K562 (cell line): ENCODE results near the gene RSPH9. TPM values are rescaled to one million over a fixed set of nuclear protein-coding genes. Genes with fewer than 3 reads are reported as not detected.
A peak's percentile ranks its signal among the peaks of the same experiment; 100 is the strongest.

Source experiments
- ATAC-seq: fragments of 200-7000 bp; cut with Tn5 transposase; 3 replicates; pipeline ENCODE4 v1.9.1; 2020; ENCODE audit warnings: moderate library complexity
- BruUV-seq: library from RNA; stranded (reverse); fragments of 400-500 nt; replicated peaks from 2 replicates; lab custom pipeline; 2021; lab: Mats Ljungman, UMichigan
- CTCF ChIA-PET: fragments of 300-600 bp; formaldehyde crosslinking; extraction: SDS; loops from one replicate; lab custom pipeline; 2021; ENCODE audit warnings: low intra/inter-chr PET ratio; lab: Yijun Ruan, JAX
- POLR2A ChIA-PET: fragments of 300-600, 350-650 bp; sonication (Branson Sonifier 250); formaldehyde crosslinking; extraction: SDS; loops from one replicate; lab custom pipeline; 2021; ENCODE audit warnings: antibody characterized with exemption, inconsistent platforms; lab: Yijun Ruan, JAX
- DNase-seq, 4 experiments: peaks; one replicate each; pipeline versions ENCODE4 v3.0.0 to v3.0.0-alpha.2; 2011 to 2018; ENCODE audit warnings: low spot score in 3 of 4, mixed read lengths in 3 of 4; ENCODE audit errors: extremely low read depth in 1 of 4
- FAIRE-seq: peaks from 2 replicates; lab custom pipeline; 2011; peaks lifted over from hg19 to GRCh38; lab: Jason Lieb, UNC
- H2AFZ ChIP-seq: 2 replicates; pipeline ENCODE4 v1.6.0; 2011; ENCODE audit warnings: low read depth, low read length, control low read depth, inconsistent platforms
- H3K27ac ChIP-seq: fragments of 200-600 bp; 3 replicates; pipeline ENCODE4 v1.8.0; 2011; ENCODE audit warnings: low read depth, mild to moderate bottlenecking, control low read depth, inconsistent platforms, low read length, moderate library complexity, mixed read lengths; ENCODE audit errors: extremely low read depth
- H3K27me3 ChIP-seq, 2 experiments: fragments of 300-600 bp in 1 of 2; 2 replicates in 1 of 2; 3 replicates in 1 of 2; pipeline versions ENCODE4 v1.6.0 to v1.8.0; 2011; ENCODE audit warnings: inconsistent platforms in 2 of 2, low read length in 2 of 2, mild to moderate bottlenecking in 1 of 2, mixed read lengths in 1 of 2, moderate library complexity in 1 of 2; ENCODE audit not compliant: control insufficient read depth in 2 of 2, insufficient read depth in 2 of 2
- H3K36me3 ChIP-seq: fragments of 300-600 bp; 3 replicates; pipeline ENCODE4 v1.8.0; 2011; ENCODE audit warnings: mild to moderate bottlenecking, low read length, inconsistent platforms; ENCODE audit not compliant: control insufficient read depth, insufficient read depth
- H3K4me1 ChIP-seq, 2 experiments: fragments of 200-600 bp in 1 of 2; replicated peaks in 1 of 2; 2 replicates in 1 of 2; 3 replicates in 1 of 2; pipeline versions ENCODE4 v1.5.1 to v1.8.0; 2011; ENCODE audit warnings: inconsistent platforms in 2 of 2, low read length in 2 of 2, mild to moderate bottlenecking in 1 of 2, mixed read lengths in 1 of 2, moderate library complexity in 1 of 2; ENCODE audit not compliant: control insufficient read depth in 2 of 2, insufficient read depth in 2 of 2
- H3K4me2 ChIP-seq: 2 replicates; pipeline ENCODE4 v1.6.1; 2011; ENCODE audit warnings: low read length, control low read depth, inconsistent platforms, mixed read lengths; ENCODE audit not compliant: insufficient read depth
- H3K4me3 ChIP-seq: fragments of 200-600 bp; sonication (generic), shearing (Covaris generic); 2 replicates; pipeline ENCODE4 v1.5.1; 2016; ENCODE audit warnings: control low read depth, inconsistent platforms
- H3K79me2 ChIP-seq: fragments of 200-600 bp; 3 replicates; pipeline ENCODE4 v1.8.0; 2011; ENCODE audit warnings: low read length, inconsistent platforms; ENCODE audit not compliant: control insufficient read depth, insufficient read depth
- H3K9ac ChIP-seq, 2 experiments: 2 replicates each; pipeline versions ENCODE4 v1.6.0 to v1.6.1; 2011; ENCODE audit warnings: low read depth in 2 of 2, low read length in 2 of 2, control low read depth in 1 of 2, inconsistent platforms in 1 of 2, mild to moderate bottlenecking in 1 of 2, mixed read lengths in 1 of 2; ENCODE audit not compliant: insufficient read depth in 1 of 2
- H3K9me1 ChIP-seq: one replicate; pipeline ENCODE4 v1.6.0; 2011; ENCODE audit warnings: inconsistent platforms, mild to moderate bottlenecking, low read length, moderate library complexity; ENCODE audit not compliant: control insufficient read depth, insufficient read depth
- H3K9me3 ChIP-seq: replicated peaks from 2 replicates; pipeline ENCODE4 v1.5.1; 2011; ENCODE audit warnings: low read depth, low read length, inconsistent platforms; ENCODE audit not compliant: control insufficient read depth, insufficient read depth
- H4K20me1 ChIP-seq: replicated peaks from 2 replicates; pipeline ENCODE4 v1.6.1; 2011; ENCODE audit warnings: low read length, inconsistent platforms, mixed read lengths; ENCODE audit not compliant: control insufficient read depth, insufficient read depth
- ETS2 ChIP-seq: IDR thresholded peaks from 2 replicates; pipeline ENCODE4 v1.6.1; 2016; ENCODE audit warnings: borderline replicate concordance, missing genetic modification characterization, mild to moderate bottlenecking, moderate library complexity, missing compliant biosample characterization; ENCODE audit not compliant: poor library complexity, severe bottlenecking
- NRF1 ChIP-seq, 2 experiments: fragments of 450-650 bp; IDR thresholded peaks in 1 of 2; conservative IDR thresholded peaks in 1 of 2; 2 replicates each; pipeline ENCODE4 v1.6.1; 2014; ENCODE audit warnings: mild to moderate bottlenecking in 2 of 2
- PHF21A ChIP-seq: fragments of 450-650 bp; IDR thresholded peaks from 2 replicates; pipeline ENCODE4 v1.6.1; 2017; ENCODE audit warnings: low read depth, borderline replicate concordance
- POLR2G ChIP-seq: fragments of 200-400 bp; formaldehyde crosslinking; IDR thresholded peaks from 2 replicates; pipeline ENCODE4 v1.6.1; 2017; ENCODE audit warnings: low read depth, mild to moderate bottlenecking, antibody characterized with exemption, low read length, moderate library complexity
- WGBS: fragments of 100-300 bp; shearing (Covaris generic); methylation state at CpG from one replicate; pipeline ENCODE4 v1.1.6; 2016; ENCODE audit warnings: low coverage, mixed read lengths; ENCODE audit not compliant: insufficient coverage; ENCODE audit errors: missing lambda C conversion rate; 5-methylcytosine and 5-hydroxymethylcytosine counted together
- in situ Hi-C: fragments of 300-500 bp; cut with MboI; formaldehyde crosslinking; loops from 4 replicates; pipeline ENCODE4 v1.15.0; 2018; ENCODE audit warnings: inconsistent platforms, mixed read lengths
- intact Hi-C: fragments of 100-400 bp; cut with micrococcal nuclease; formaldehyde crosslinking; loops from 2 replicates; pipeline ENCODE4 v1.14.2; 2022
- polyA plus RNA-seq, 8 experiments: library from polyadenylated mRNA; depleted of rRNA in 4 of 8; stranded (reverse) in 5 of 8; unstranded in 3 of 8; fragments of >200 nt; fragmentation: Nextera tagmentation in 2 of 8; fragmentation: Illumina TruSeq in 1 of 8; extraction: Ambion mirVana in 2 of 8; extraction: Trizol in 1 of 8; gene quantifications; 2 replicates each; pipeline versions ENCODE4 v1.2.1 to v1.2.3, GENCODE V29; 2011 to 2014; ENCODE audit warnings: inconsistent platforms in 1 of 8, missing spikeins in 1 of 8
- total RNA-seq, 7 experiments: library from RNA; depleted of rRNA in 6 of 7; stranded (reverse); fragments of >200 nt in 6 of 7; fragmentation: Illumina TruSeq in 2 of 7; extraction: Trizol in 2 of 7; gene quantifications; 2 replicates each; pipeline versions ENCODE4 v1.2.1 to v1.2.3, GENCODE V29; 2011 to 2021; ENCODE audit warnings: low replicate concordance in 1 of 7

Gene RSPH9
- total and polyA plus RNA-seq, 9 of the 15 experiments (the other 6 are each of a cell fraction or from before 2014, with no cell fraction given), result 0.05 to 0.60 (median 0.39) TPM; not detected in 6

DNA sequence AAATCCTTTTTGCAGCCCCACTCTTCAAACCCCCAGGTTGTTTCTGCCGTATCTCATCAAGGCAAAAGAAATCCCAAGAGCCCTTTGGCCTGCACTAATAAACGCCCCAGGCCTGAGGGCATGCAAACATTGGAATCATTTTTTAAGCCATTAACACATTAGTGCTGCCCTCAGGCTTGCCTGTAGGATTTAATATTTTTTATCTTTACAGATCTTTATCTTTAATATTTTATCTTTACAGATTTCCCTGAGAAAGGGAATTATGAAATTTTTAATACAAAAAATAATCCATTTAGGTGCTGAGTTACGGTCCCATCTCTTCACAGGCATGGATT is 30.5 kb upstream of the RSPH9 start:
- no peak for FAIRE-seq
- H4K20me1 ChIP-seq, result no peaks in the 10 kb centered on the region
- 85% methylated on average over 3 of the region's 3 CpGs for WGBS
- H3K79me2 ChIP-seq, result no peaks in the 10 kb centered on the region
- H3K4me2 ChIP-seq, result no peak overlapping the region
- H2AFZ ChIP-seq, result no peak overlapping the region
- CTCF ChIA-PET, result interaction anchor here (0.8 kb wide), 1 partner anchor 10 kb away, joined by 3 read pairs; no protein-coding TSS in a partner anchor
- no peak overlapping the region for H3K9ac ChIP-seq
- TF ChIP-seq POLR2G, result peak; percentile 23; the same call in 1 of the 2 replicates
- no peak for TF ChIP-seq ETS2 (tag)
- TF ChIP-seq NRF1 (conservative IDR thresholded peaks at IDR 0.05 in 1 of 2, IDR thresholded peaks at IDR 0.05 in 1 of 2), result no peak
- TF ChIP-seq PHF21A, result no peak
- TF ChIP-seq, all 486 proteins: peak for 1
- POLR2A ChIA-PET, result interaction anchor here (0.7 to 8.4 kb wide), 8 partner anchors 8 to 299 kb away, joined by 3 to 135 read pairs (median 4); partner anchors contain the start of gene GTPBP2
- Histone ChIP-seq H3K4me1 (peaks cover 5 to 9% of the 10 kb centered on the region in 2 experiments; a peak in 4 of 5 replicates), H3K4me3 (no peak overlapping the region), H3K27me3 (no peaks in the 10 kb centered on the region), H3K9me1 (no peaks in the 10 kb centered on the region), H3K36me3 (peaks cover 54% of the 10 kb centered on the region), H3K9me3 (no peaks in the 10 kb centered on the region), H3K27ac (no peak overlapping the region)
- intact Hi-C loops (no loop called here), in situ Hi-C loops (no loop called here)
- ATAC-seq, result no peak
- DNase-seq, result no peak
- BruUV-seq, result no TSS peak
